H1 (cell line): ENCODE data around the gene BAIAP2. TPM values are rescaled to one million over a fixed set of nuclear protein-coding genes. Genes with fewer than 3 reads are reported as not detected.

ENCODE experiments used
- CTCF ChIA-PET: fragments of 300-600 bp; sonication (Branson Sonifier 250); formaldehyde crosslinking; loops from one replicate; lab custom pipeline; 2021; ENCODE audit not compliant: partially characterized antibody; lab: Charles Lee
- POLR2A ChIA-PET: fragments of 300-600 bp; sonication (Branson Sonifier 250); formaldehyde crosslinking; loops from one replicate; lab custom pipeline; 2021; ENCODE audit warnings: inconsistent platforms; ENCODE audit not compliant: partially characterized antibody; lab: Charles Lee
- DNase-seq, 2 experiments: peaks; one replicate each; pipeline versions ENCODE4 v3.0.0 to v3.0.0-alpha.2; 2010 to 2022; ENCODE audit warnings: low spot score in 2 of 2, low read depth in 1 of 2, mixed read lengths in 1 of 2
- FAIRE-seq: peaks from 2 replicates; lab custom pipeline; 2011; peaks lifted over from hg19 to GRCh38; lab: Jason Lieb, UNC
- H2AFZ ChIP-seq: 2 replicates; pipeline ENCODE4 v1.8.1; 2012; ENCODE audit warnings: low read length, inconsistent platforms
- H2AK5ac ChIP-seq: 2 replicates; pipeline ENCODE4 v1.6.1; 2013; ENCODE audit warnings: low read depth, low read length
- H2BK120ac ChIP-seq: replicated peaks from 2 replicates; pipeline ENCODE3; 2013; ENCODE audit warnings: low read depth, low read length, inconsistent platforms
- H2BK12ac ChIP-seq: 2 replicates; pipeline ENCODE4 v1.6.1; 2013; ENCODE audit warnings: low read depth, low read length
- H2BK15ac ChIP-seq: 2 replicates; pipeline ENCODE4 v1.6.1; 2013; ENCODE audit warnings: low read length
- H2BK20ac ChIP-seq: 2 replicates; pipeline ENCODE4 v1.6.1; 2013; ENCODE audit warnings: low read length
- H2BK5ac ChIP-seq: 2 replicates; pipeline ENCODE4 v1.6.1; 2013; ENCODE audit warnings: low read depth, low read length
- H3K14ac ChIP-seq: 2 replicates; pipeline ENCODE4 v1.6.1; 2013; ENCODE audit warnings: inconsistent platforms; ENCODE audit not compliant: insufficient read length
- H3K18ac ChIP-seq: 2 replicates; pipeline ENCODE4 v1.6.1; 2013; ENCODE audit warnings: low read length; ENCODE audit errors: extremely low read depth
- H3K23ac ChIP-seq: 2 replicates; pipeline ENCODE4 v1.6.1; 2013; ENCODE audit warnings: inconsistent platforms; ENCODE audit not compliant: insufficient read length
- H3K23me2 ChIP-seq: 2 replicates; pipeline ENCODE4 v1.6.1; 2013; ENCODE audit warnings: low read depth, low read length
- H3K27ac ChIP-seq: 2 replicates; pipeline ENCODE4 v1.6.1; 2011; ENCODE audit warnings: low read depth, low read length, inconsistent platforms
- H3K27me3 ChIP-seq, 4 experiments: replicated peaks in 1 of 4; 1 replicate in 1 of 4; 2 replicates in 3 of 4; pipeline versions ENCODE4 v1.6.1 to v1.8.1; 2011 to 2013; ENCODE audit warnings: low read length in 3 of 4, mild to moderate bottlenecking in 3 of 4, inconsistent platforms in 2 of 4, mixed read lengths in 2 of 4, moderate library complexity in 1 of 4; ENCODE audit not compliant: control insufficient read depth in 3 of 4, insufficient read depth in 3 of 4; ENCODE audit errors: extremely low read depth in 1 of 4
- H3K36me3 ChIP-seq, 4 experiments: 2 replicates each; pipeline versions ENCODE4 v1.6.1 to v1.8.1; 2011 to 2013; ENCODE audit warnings: mild to moderate bottlenecking in 4 of 4, low read length in 3 of 4, moderate library complexity in 2 of 4, control low read depth in 1 of 4, inconsistent platforms in 1 of 4; ENCODE audit not compliant: insufficient read depth in 4 of 4, control insufficient read depth in 2 of 4
- H3K4ac ChIP-seq: replicated peaks from 2 replicates; pipeline ENCODE3; 2013; ENCODE audit warnings: low read length, low read depth, mixed read lengths, inconsistent platforms; ENCODE audit not compliant: insufficient read length
- H3K4me1 ChIP-seq, 4 experiments: replicated peaks in 1 of 4; 1 replicate in 1 of 4; 2 replicates in 3 of 4; pipeline versions ENCODE4 v1.6.1 to v1.8.1; 2011 to 2013; ENCODE audit warnings: low read length in 3 of 4, inconsistent platforms in 2 of 4, mixed read lengths in 1 of 4; ENCODE audit not compliant: insufficient read depth in 4 of 4, control insufficient read depth in 3 of 4
- H3K4me2 ChIP-seq, 2 experiments: 2 replicates each; pipeline versions ENCODE4 v1.6.1 to v1.8.1; 2011 to 2013; ENCODE audit warnings: low read depth in 2 of 2, low read length in 2 of 2, control low read depth in 1 of 2, inconsistent platforms in 1 of 2, mild to moderate bottlenecking in 1 of 2; ENCODE audit not compliant: insufficient read depth in 1 of 2
- H3K4me3 ChIP-seq, 4 experiments: fragments of 200-600, 300-600 bp in 1 of 4; sonication (generic), shearing (Covaris generic), sonication (Bioruptor Twin) in 1 of 4; 2 replicates each; pipeline versions ENCODE4 v1.5.1 to v1.8.1; 2011 to 2016; ENCODE audit warnings: low read length in 4 of 4, low read depth in 3 of 4, control low read depth in 2 of 4, inconsistent platforms in 2 of 4, mild to moderate bottlenecking in 2 of 4, mixed read lengths in 1 of 4, moderate library complexity in 1 of 4; ENCODE audit not compliant: insufficient read depth in 2 of 4; ENCODE audit errors: extremely low read depth in 1 of 4
- H3K56ac ChIP-seq: replicated peaks from 2 replicates; pipeline ENCODE3; 2013; ENCODE audit warnings: low read depth, mild to moderate bottlenecking, mixed read lengths, low read length, inconsistent platforms; ENCODE audit not compliant: insufficient read length
- H3K79me1 ChIP-seq: 2 replicates; pipeline ENCODE4 v1.6.1; 2013; ENCODE audit warnings: low read depth, low read length, control low read depth
- H3K79me2 ChIP-seq, 2 experiments: 2 replicates each; pipeline versions ENCODE4 v1.6.1 to v1.8.1; 2012 to 2013; ENCODE audit warnings: low read length in 2 of 2, mild to moderate bottlenecking in 2 of 2, inconsistent platforms in 1 of 2; ENCODE audit not compliant: insufficient read depth in 2 of 2, control insufficient read depth in 1 of 2
- H3K9ac ChIP-seq, 4 experiments: replicated peaks in 1 of 4; 1 replicate in 1 of 4; 2 replicates in 3 of 4; pipeline versions ENCODE4 v1.6.1 to v1.8.1; 2011 to 2013; ENCODE audit warnings: low read depth in 3 of 4, low read length in 3 of 4, control low read depth in 2 of 4, mild to moderate bottlenecking in 2 of 4, moderate library complexity in 2 of 4, inconsistent platforms in 1 of 4; ENCODE audit errors: extremely low read depth in 1 of 4
- H3K9me3 ChIP-seq, 2 experiments: 2 replicates each; pipeline versions ENCODE4 v1.6.1 to v1.8.1; 2012 to 2013; ENCODE audit warnings: mild to moderate bottlenecking in 2 of 2, moderate library complexity in 2 of 2, control low read depth in 1 of 2, inconsistent platforms in 1 of 2, low read depth in 1 of 2, low read length in 1 of 2, mixed read lengths in 1 of 2; ENCODE audit not compliant: insufficient read depth in 2 of 2
- H4K20me1 ChIP-seq, 2 experiments: replicated peaks in 1 of 2; 2 replicates each; pipeline versions ENCODE3 to v1.8.1; 2011 to 2013; ENCODE audit warnings: inconsistent platforms in 2 of 2, low read length in 2 of 2, mild to moderate bottlenecking in 1 of 2; ENCODE audit not compliant: insufficient read depth in 2 of 2, control insufficient read depth in 1 of 2
- H4K5ac ChIP-seq: 2 replicates; pipeline ENCODE4 v1.6.1; 2013; ENCODE audit warnings: low read length, low read depth, mixed read lengths, inconsistent platforms; ENCODE audit not compliant: insufficient read length
- H4K8ac ChIP-seq: 2 replicates; pipeline ENCODE4 v1.8.0; 2013; ENCODE audit warnings: mild to moderate bottlenecking, moderate library complexity, low read length, inconsistent platforms; ENCODE audit not compliant: insufficient read depth; ENCODE audit errors: extremely low read depth
- H4K91ac ChIP-seq: replicated peaks from 2 replicates; pipeline ENCODE3; 2013; ENCODE audit warnings: low read length, mixed read lengths, inconsistent platforms; ENCODE audit not compliant: insufficient read length
- CHD1 ChIP-seq: IDR thresholded peaks from 2 replicates; pipeline ENCODE4 v1.6.1; 2012; ENCODE audit warnings: low read depth, low read length, improper control_type of control experiment
- GABPA ChIP-seq: IDR thresholded peaks from 2 replicates; pipeline ENCODE4 v1.6.1; 2011; ENCODE audit warnings: mild to moderate bottlenecking, low read length, moderate library complexity, borderline replicate concordance; ENCODE audit not compliant: insufficient read depth
- KDM4A ChIP-seq: IDR thresholded peaks from one replicate; pipeline ENCODE4 v1.7.1; 2012; ENCODE audit warnings: low read depth, mild to moderate bottlenecking, moderate library complexity, low read length, inconsistent platforms; ENCODE audit not compliant: severe bottlenecking
- NRF1 ChIP-seq: IDR thresholded peaks from 2 replicates; pipeline ENCODE4 v1.6.1; 2011; ENCODE audit warnings: mild to moderate bottlenecking, low read depth, low read length, improper control_type of control experiment
- PHF8 ChIP-seq: fragments of 200-600 bp; sonication (generic); conservative IDR thresholded peaks from 2 replicates; pipeline ENCODE4 v1.7.1; 2012; ENCODE audit warnings: low read depth, mild to moderate bottlenecking, inconsistent platforms, low read length, moderate library complexity
- TEAD4 ChIP-seq: IDR thresholded peaks from 2 replicates; pipeline ENCODE4 v1.6.1; 2012; ENCODE audit warnings: low read depth, low read length, inconsistent platforms, mixed read lengths
- YY1 ChIP-seq: IDR thresholded peaks from 2 replicates; pipeline ENCODE4 v1.6.1; 2011; ENCODE audit warnings: low read depth, mild to moderate bottlenecking, low read length
- WGBS, 2 experiments: shearing (Covaris generic) in 1 of 2; methylation state at CpG; one replicate each; pipeline versions ENCODE4 v1.1.6 to v1.1.7; 2013 to 2015; ENCODE audit warnings: low lambda C conversion rate in 2 of 2, mixed read lengths in 2 of 2, inconsistent platforms in 1 of 2, low coverage in 1 of 2, missing lambda C conversion rate in 1 of 2; ENCODE audit not compliant: insufficient replicate concordance in 2 of 2, insufficient coverage in 1 of 2, insufficient read length in 1 of 2; ENCODE audit errors: extremely low coverage in 1 of 2, missing lambda C conversion rate in 1 of 2; 5-methylcytosine and 5-hydroxymethylcytosine counted together
- polyA plus RNA-seq, 7 experiments: library from polyadenylated mRNA; depleted of rRNA in 3 of 7; stranded (reverse) in 5 of 7; unstranded in 2 of 7; fragments of >200 nt in 5 of 7; fragments of 200-250 nt in 2 of 7; gene quantifications; 1 replicate in 5 of 7; 2 replicates in 1 of 7; 4 replicates in 1 of 7; pipeline versions ENCODE4 v1.2.1 to v1.2.3, GENCODE V29; 2011 to 2013; ENCODE audit warnings: missing spikeins in 2 of 7, mixed read lengths in 2 of 7
- total RNA-seq: library from RNA; stranded (reverse); fragmentation: NEBNext Ultra II Directional; extraction: Animal tissue kit (Norgen Biotek cat#: 25700); gene quantifications from 2 replicates; pipeline ENCODE4 v1.2.1, GENCODE V29; 2021

The BAIAP2 gene
- total and polyA plus RNA-seq, 2 of the 8 experiments (the other 6 are each of a cell fraction or from before 2014, with no cell fraction given) = 10.0 to 22.8 TPM

- TF ChIP-seq KDM4A (no peak), PHF8 (no peak), YY1 (no peak), CHD1 (no peak), GABPA (no peak), TEAD4 (no peak), NRF1 (no peak)
- TF ChIP-seq, all 59 proteins: peak for 0
- no peak overlapping the region for H3K27ac ChIP-seq
- no peak overlapping the region for H2AK5ac ChIP-seq
- no peak overlapping the region for H2BK15ac ChIP-seq
- no peak overlapping the region for H3K18ac ChIP-seq
- no peak overlapping the region for H3K4me3 ChIP-seq
- no peak overlapping the region for H2AFZ ChIP-seq
- FAIRE-seq (no peak), DNase-seq (no peak)
- no peak overlapping the region for H4K91ac ChIP-seq
- no peak overlapping the region for H2BK12ac ChIP-seq
- H2BK120ac ChIP-seq = no peak overlapping the region
- H3K9me3 ChIP-seq = no peaks in the 10 kb centered on the region
- 96% methylated on average over 16 of the region's 18 CpGs; no CpG with 5 or more reads in 1 of the 2 experiments for WGBS, 2 experiments
- no peaks in the 10 kb centered on the region for H3K79me2 ChIP-seq
- H3K23ac ChIP-seq = no peak overlapping the region
- no peak overlapping the region for H2BK20ac ChIP-seq
- no peak overlapping the region for H4K5ac ChIP-seq
- peaks cover 0 to 8% (median 2%) of the 10 kb centered on the region in 4 experiments; a peak in 5 of 7 replicates for H3K4me1 ChIP-seq
- H3K4ac ChIP-seq = no peak overlapping the region
- H4K20me1 ChIP-seq = peaks cover 0 to 3% of the 10 kb centered on the region in 2 experiments
- peaks cover 0 to 11% (median 7%) of the 10 kb centered on the region in 4 experiments; a peak in 3 of 7 replicates for H3K27me3 ChIP-seq
- H3K56ac ChIP-seq = no peak overlapping the region
- no peak overlapping the region for H2BK5ac ChIP-seq
- no peaks in the 10 kb centered on the region for H3K79me1 ChIP-seq
- H3K23me2 ChIP-seq = peaks cover under 1% of the 10 kb centered on the region; the same call in 1 of the 2 replicates
- no peak overlapping the region for H3K14ac ChIP-seq
- no peak overlapping the region for H3K4me2 ChIP-seq
- no peak overlapping the region for H4K8ac ChIP-seq
- H3K9ac ChIP-seq = no peak overlapping the region
- H3K36me3 ChIP-seq = no peaks in the 10 kb centered on the region
- ChIA-PET CTCF (interaction anchor here (5.0 kb wide), 1 partner anchor 18 kb away, joined by 24 read pairs; no protein-coding TSS in a partner anchor), POLR2A (no interaction called here)
These were observed 89.4 kb downstream of the BAIAP2 start for GRCh38 chr17:81124377-81124776.
